ENCODE data around the gene ZNF865.

Gene ZNF865

GRCh38 chr19:55609326-55609725 lies 3.9 kb downstream of the ZNF865 start:
- no peak for DNase-seq

- no peak for DNase-seq
Measured at GRCh38 chr19:55611300-55611982, 6.0 kb downstream of the ZNF865 start.

DNA sequence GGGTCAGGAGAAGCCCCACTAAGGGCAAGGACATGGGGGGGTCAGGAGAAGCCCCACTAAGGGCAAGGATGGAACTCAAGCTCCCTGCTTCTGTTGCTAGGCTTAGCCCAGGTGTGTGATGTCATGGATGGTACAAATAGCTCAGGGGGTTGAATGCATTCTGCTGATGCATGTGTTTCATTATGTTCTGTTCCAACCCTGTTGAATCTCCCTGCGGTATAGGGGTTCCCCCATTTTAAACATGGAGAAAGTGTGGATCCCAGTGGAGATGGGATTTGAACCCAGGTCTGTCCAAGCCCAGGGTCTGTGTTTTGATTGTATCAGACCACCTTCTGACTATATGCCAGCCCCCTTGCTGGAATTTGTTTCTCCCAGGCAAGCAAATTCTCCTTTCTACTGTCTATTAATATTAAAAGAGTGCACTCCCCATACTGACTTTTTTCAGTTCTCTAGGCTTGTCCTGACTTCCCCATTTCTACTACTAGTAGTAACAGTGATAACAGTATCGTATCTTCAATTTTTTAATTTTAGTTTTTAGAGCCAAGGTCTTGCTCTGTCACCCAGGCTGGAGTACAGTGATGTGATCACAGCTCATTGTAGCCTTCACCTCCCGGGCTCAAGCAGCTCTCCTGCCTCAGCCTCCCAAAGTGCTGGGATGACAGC lies 6.7 kb downstream of the ZNF865 start:
- no peak for DNase-seq

DNA sequence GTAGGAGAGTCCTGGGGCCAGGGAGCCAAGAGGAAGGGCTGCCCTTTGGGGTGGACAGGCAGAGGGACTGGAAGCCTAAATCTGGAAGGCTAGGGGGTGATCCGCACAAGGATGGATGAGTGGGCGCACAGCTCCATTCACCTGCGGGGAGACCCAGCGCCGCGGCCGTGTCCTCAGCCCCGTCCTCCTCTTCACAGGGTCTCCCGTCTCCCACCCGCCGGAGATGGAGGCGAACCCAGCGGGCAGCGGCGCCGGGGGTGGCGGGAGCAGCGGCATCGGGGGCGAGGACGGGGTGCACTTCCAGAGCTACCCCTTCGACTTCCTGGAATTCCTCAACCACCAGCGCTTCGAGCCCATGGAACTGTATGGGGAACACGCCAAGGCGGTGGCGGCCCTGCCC lies 7.9 kb downstream of the ZNF865 start:
- DNase-seq: no peak

DNA sequence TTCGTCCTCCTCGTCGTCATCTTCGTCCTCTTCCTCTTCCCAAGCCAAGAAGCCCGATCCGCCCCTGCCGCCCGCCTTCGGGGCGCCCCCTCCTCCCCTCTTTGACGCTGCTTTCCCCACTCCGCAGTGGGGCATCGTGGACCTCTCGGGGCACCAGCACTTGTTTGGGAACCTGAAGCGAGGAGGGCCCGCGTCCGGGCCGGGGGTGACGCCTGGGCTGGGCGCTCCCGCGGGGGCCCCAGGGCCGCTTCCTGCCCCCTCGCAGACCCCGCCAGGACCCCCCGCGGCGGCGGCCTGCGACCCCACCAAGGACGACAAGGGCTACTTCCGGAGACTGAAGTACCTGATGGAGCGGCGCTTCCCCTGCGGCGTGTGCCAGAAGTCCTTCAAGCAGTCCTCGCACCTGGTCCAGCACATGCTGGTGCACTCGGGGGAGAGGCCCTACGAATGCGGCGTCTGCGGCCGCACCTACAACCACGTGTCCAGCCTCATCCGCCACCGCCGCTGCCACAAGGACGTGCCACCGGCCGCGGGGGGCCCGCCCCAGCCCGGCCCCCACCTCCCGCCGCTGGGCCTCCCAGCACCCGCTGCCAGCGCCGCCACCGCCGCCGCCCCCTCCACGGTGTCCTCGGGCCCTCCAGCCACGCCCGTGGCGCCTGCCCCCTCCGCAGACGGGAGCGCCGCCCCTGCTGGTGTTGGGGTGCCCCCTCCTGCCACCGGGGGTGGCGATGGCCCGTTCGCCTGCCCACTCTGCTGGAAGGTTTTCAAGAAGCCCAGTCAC lies 8.7 kb downstream of the ZNF865 start:
- DNase-seq: no peak

GRCh38 chr19:55614711-55615542 lies 9.5 kb downstream of the ZNF865 start:
- DNase-seq: no peak

- no peak for DNase-seq
Measured at GRCh38 chr19:55615543-55616394, 10.3 kb downstream of the ZNF865 start.

GRCh38 chr19:55616395-55616875 lies 11.0 kb downstream of the ZNF865 start:
- DNase-seq: no peak

DNA sequence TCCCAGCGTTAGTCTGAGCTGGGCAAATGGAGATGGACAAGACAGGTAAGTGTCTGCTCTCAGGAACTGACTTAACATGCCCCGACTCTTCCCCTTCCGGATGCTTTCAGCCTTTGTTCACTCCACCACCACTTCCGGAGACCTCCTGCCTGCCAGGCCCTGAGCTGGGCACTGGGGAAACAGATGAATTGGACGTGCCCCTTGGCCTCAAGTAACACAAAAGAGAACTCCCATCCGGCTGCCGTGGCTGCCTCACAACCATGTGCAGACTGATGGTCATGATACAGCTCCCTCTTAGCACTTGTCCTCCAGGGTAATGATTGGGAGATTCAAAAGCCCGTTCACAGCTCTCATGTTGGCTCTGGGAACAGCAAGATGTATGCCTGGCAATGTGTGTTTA lies 12.0 kb downstream of the ZNF865 start:
- no peak for DNase-seq

- DNase-seq: no peak
Measured at GRCh38 chr19:55618426-55618825, 13.0 kb downstream of the ZNF865 start.

DNA sequence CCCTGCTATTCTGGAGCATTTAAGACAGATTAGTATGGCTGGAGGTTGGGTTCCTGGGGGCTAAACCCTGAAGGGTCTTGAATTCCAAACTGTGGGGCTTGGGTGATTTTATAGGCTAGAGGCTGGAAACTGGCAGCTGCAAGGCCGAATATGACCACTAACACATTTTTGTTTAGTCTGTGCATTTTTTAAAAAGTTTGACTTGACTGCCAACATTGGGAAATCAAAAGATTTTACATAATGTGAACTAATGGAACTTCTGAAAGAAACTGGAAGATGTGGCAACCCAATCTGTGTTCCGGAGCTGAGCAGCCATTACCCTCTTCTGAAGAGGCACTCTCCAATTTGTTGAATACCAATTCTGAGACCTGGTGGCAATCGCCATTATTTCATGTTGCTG lies 13.8 kb downstream of the ZNF865 start:
- no peak for DNase-seq

- no peak for DNase-seq
Measured at GRCh38 chr19:55620410-55621204, 15.2 kb downstream of the ZNF865 start.

GRCh38 chr19:55621205-55621672 lies 15.8 kb downstream of the ZNF865 start:
- no peak for DNase-seq

DNA sequence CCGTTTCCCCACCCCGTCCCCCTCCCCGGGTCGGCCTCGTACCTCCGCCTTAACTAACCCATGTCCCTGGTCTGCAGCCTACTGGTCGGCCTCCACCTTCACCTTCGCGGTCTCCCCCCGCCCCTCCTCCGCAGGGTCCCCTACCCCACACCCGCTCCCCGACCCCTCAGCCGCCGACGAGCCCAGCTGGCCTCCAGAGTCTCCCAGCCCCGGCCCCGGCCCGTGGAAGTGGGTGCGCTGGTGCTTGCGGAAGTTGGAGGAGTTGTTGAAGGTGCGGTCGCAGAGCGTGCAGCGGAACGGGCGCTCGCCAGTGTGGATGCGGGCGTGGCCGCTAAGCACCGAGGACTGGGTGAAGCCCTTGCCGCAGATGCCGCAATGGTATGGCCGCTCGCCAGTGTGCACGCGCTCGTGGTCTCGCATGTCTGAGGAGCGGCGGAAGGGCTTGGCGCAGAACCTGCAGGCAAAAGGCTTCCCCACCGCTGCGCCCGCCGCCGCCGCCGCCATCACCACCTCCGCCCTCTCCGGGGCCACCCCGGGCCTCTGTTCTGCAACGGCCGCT lies 16.3 kb downstream of the ZNF865 start:
- DNase-seq: no peak

- no peak for DNase-seq
Measured at GRCh38 chr19:55622242-55622969, 17.0 kb downstream of the ZNF865 start.

DNA sequence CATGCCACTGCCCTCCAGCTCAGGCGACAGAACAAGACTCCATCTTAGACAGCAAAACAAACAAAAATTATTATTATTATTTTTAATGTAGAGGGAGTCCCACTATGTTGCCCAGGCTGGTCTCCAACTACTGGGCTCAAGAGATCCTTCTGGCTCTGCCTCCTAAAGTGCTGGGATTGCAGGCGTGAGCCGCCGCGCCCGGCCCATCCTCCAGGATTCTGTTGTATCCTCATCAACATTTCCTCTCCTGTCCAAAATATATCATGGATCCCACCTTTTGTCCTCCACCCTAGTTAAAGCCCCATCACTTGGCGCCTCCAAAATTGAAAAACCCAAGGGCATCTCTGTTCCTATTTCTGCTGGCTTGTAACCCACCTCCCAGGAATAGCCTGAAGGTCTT lies 17.7 kb downstream of the ZNF865 start:
- no peak for DNase-seq

DNA sequence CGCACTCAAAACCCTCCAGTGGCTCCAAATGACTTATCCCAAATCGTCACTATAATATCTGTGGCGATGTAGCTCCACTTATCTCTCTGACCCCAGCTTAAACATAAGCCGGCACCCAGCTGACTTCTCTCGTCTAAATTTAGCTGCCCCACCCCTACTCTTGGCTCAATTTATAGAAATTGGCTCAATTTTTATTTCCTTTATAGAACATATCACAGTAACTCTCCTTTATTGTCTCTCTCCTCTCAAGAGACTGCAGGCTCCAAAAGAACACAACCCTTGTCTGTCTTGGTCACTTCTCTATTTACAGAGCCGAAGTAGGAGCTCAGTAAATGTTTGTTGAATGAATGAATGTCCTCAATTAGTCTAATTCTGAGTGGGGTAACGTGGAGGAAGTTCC lies 18.1 kb downstream of the ZNF865 start:
- DNase-seq: no peak

GRCh38 chr19:55624109-55625003 lies 18.9 kb downstream of the ZNF865 start, which contains the start of gene ZNF784:
TSS of gene ZNF784 (minus strand) at chr19:55624566. CDS start at chr19:55624561, 5 bp downstream.
- peak; percentile 87 for DNase-seq

- DNase-seq: no peak
Measured at GRCh38 chr19:55625004-55625326, 19.5 kb downstream of the ZNF865 start.
